ENCODE data around the gene PUS7L. TPM values are rescaled to one million over a fixed set of nuclear protein-coding genes. Genes with fewer than 3 reads are reported as not detected.

PUS7L gene
- total RNA-seq, 4 donors from 2014 or later, result 6.4 to 13.1 (median 8.8) TPM

- 62% methylated on average over 2 of the region's 2 CpGs for WGBS
Measured at GRCh38 chr12:43737646-43738045, 20.9 kb downstream of the PUS7L start.

GRCh38 chr12:43736927-43737440 lies 21.6 kb downstream of the PUS7L start:
- Histone ChIP-seq H3K27me3 (no peaks in the 10 kb centered on the region), H3K9me3 (no peaks in the 10 kb centered on the region), H3K4me1 (no peaks in the 10 kb centered on the region), H3K36me3 (peaks cover 27% of the 10 kb centered on the region), H3K27ac (no peak overlapping the region), H3K4me3 (no peak overlapping the region)
- no peak for DNase-seq (ENCODE audit: low spot score in 2 of 2)
- TF ChIP-seq POLR2A (IDR thresholded peaks at IDR 0.05) (no peak), EP300 (IDR thresholded peaks at IDR 0.05) (no peak), POLR2AphosphoS5 (IDR thresholded peaks at IDR 0.05) (no peak)
- TF ChIP-seq, protein P1, sequence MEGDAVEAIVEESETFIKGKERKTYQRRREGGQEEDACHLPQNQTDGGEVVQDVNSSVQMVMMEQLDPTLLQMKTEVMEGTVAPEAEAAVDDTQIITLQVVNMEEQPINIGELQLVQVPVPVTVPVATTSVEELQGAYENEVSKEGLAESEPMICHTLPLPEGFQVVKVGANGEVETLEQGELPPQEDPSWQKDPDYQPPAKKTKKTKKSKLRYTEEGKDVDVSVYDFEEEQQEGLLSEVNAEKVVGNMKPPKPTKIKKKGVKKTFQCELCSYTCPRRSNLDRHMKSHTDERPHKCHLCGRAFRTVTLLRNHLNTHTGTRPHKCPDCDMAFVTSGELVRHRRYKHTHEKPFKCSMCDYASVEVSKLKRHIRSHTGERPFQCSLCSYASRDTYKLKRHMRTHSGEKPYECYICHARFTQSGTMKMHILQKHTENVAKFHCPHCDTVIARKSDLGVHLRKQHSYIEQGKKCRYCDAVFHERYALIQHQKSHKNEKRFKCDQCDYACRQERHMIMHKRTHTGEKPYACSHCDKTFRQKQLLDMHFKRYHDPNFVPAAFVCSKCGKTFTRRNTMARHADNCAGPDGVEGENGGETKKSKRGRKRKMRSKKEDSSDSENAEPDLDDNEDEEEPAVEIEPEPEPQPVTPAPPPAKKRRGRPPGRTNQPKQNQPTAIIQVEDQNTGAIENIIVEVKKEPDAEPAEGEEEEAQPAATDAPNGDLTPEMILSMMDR (IDR thresholded peaks at IDR 0.05), result no peak
- WGBS, result 77% methylated on average over 3 of the region's 3 CpGs

More at GRCh38 chr12:43737646-43738045, 20.9 kb downstream of the PUS7L start:
- no peaks in the 10 kb centered on the region for H3K4me1 ChIP-seq
- no peak overlapping the region for H3K27ac ChIP-seq
- TF ChIP-seq EP300 (IDR thresholded peaks at IDR 0.05) (no peak), POLR2A (IDR thresholded peaks at IDR 0.05) (no peak), POLR2AphosphoS5 (IDR thresholded peaks at IDR 0.05) (no peak)
- TF ChIP-seq, protein P1 (IDR thresholded peaks at IDR 0.05), result no peak
- peaks cover 32% of the 10 kb centered on the region for H3K36me3 ChIP-seq
- H3K9me3 ChIP-seq, result no peaks in the 10 kb centered on the region
- no peak for DNase-seq (ENCODE audit: low spot score in 2 of 2)
- no peak overlapping the region for H3K4me3 ChIP-seq
- no peaks in the 10 kb centered on the region for H3K27me3 ChIP-seq

DNA sequence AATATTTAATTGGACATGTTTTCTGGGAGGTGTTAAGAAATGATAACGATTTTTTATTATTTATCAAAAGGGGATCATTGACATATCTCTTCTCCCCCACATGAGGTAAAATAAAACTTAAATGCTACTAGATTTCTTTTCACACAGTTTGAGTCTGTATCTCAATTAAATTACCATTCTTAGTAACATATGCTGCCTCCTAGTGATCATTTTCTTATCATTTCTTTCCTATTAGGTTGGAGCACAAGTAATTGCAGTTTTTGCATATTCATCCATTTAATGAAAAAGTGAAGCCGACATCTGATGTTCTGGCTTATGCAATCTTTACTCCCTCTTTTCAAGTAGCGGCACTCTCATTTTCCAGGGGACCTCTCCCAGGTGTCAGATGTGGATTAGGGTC lies 24.9 kb downstream of the PUS7L start:
- Histone ChIP-seq H3K36me3 (peaks cover 35% of the 10 kb centered on the region), H3K4me3 (no peak overlapping the region), H3K27ac (no peak overlapping the region), H3K4me1 (no peaks in the 10 kb centered on the region), H3K27me3 (no peaks in the 10 kb centered on the region), H3K9me3 (no peaks in the 10 kb centered on the region)
- TF ChIP-seq EP300 (IDR thresholded peaks at IDR 0.05) (no peak), POLR2A (IDR thresholded peaks at IDR 0.05) (no peak)
- TF ChIP-seq, protein P1 (IDR thresholded peaks at IDR 0.05), result no peak
- 92% methylated on average over 3 of the region's 3 CpGs for WGBS
- no peak for DNase-seq (ENCODE audit: low spot score in 2 of 2)

DNA sequence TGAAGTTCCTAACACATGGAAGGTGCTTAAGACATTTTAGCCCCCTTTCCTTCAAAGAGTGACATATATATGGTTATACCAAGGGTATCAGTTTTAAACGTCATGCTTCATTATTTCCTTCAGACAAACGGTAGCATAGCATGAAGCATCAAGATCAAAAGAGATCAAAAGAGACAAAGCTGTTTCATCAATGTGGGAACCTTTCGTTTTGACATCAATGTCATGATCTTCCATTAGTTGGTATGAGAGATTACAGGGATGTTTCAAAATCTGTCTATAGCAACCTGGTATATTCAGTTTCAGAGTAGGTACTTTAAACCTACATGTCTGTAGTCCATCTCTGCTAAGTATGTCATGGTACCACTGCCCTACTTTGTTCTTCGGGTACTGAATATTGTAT lies 28.3 kb downstream of the PUS7L start:
- Histone ChIP-seq H3K27ac (no peak overlapping the region), H3K27me3 (no peaks in the 10 kb centered on the region), H3K4me3 (no peak overlapping the region), H3K4me1 (no peaks in the 10 kb centered on the region), H3K36me3 (peaks cover 20% of the 10 kb centered on the region), H3K9me3 (no peaks in the 10 kb centered on the region)
- 79% methylated on average over 4 of the region's 4 CpGs for WGBS
- DNase-seq (ENCODE audit: low spot score in 2 of 2), result no peak
- TF ChIP-seq EP300 (IDR thresholded peaks at IDR 0.05), result no peak

- Histone ChIP-seq H3K9me3 (no peaks in the 10 kb centered on the region), H3K4me1 (no peaks in the 10 kb centered on the region), H3K27me3 (no peaks in the 10 kb centered on the region), H3K36me3 (peaks cover 7% of the 10 kb centered on the region), H3K4me3 (no peak overlapping the region), H3K27ac (no peak overlapping the region)
- TF ChIP-seq POLR2A (IDR thresholded peaks at IDR 0.05) (no peak), POLR2AphosphoS5 (IDR thresholded peaks at IDR 0.05) (no peak), EP300 (IDR thresholded peaks at IDR 0.05) (no peak)
- TF ChIP-seq, protein P1 (IDR thresholded peaks at IDR 0.05), result no peak
- DNase-seq (ENCODE audit: low spot score in 2 of 2), result no peak
- WGBS, result 97% methylated on average over 1 of the region's 1 CpG
Measured at GRCh38 chr12:43728698-43729097, 29.9 kb downstream of the PUS7L start.

- Histone ChIP-seq H3K9me3 (no peaks in the 10 kb centered on the region), H3K27ac (no peak overlapping the region), H3K4me1 (no peaks in the 10 kb centered on the region), H3K4me3 (no peak overlapping the region), H3K36me3 (peaks cover 7% of the 10 kb centered on the region), H3K27me3 (no peaks in the 10 kb centered on the region)
- 49% methylated on average over 2 of the region's 2 CpGs for WGBS
- TF ChIP-seq POLR2A (IDR thresholded peaks at IDR 0.05), result no peak
- TF ChIP-seq POLR2AphosphoS5 (IDR thresholded peaks at IDR 0.05), result no peak
- TF ChIP-seq, protein P1 (IDR thresholded peaks at IDR 0.05), result no peak
- TF ChIP-seq EP300 (IDR thresholded peaks at IDR 0.05), result no peak
- DNase-seq (ENCODE audit: low spot score in 2 of 2), result no peak
Measured at GRCh38 chr12:43728117-43728516, 30.5 kb downstream of the PUS7L start.

Data from suprapubic skin (tissue), 4 donors.